GM18907 (cell line): ENCODE data around the gene WNT3A.

ENCODE experiments used
- ATAC-seq: cut with Tn5 transposase; IDR thresholded peaks from one replicate; pipeline ENCODE4 v1.9.1; 2021; ENCODE audit warnings: mild to moderate bottlenecking, moderate library complexity; ENCODE audit not compliant: unreplicated experiment

WNT3A gene

DNA sequence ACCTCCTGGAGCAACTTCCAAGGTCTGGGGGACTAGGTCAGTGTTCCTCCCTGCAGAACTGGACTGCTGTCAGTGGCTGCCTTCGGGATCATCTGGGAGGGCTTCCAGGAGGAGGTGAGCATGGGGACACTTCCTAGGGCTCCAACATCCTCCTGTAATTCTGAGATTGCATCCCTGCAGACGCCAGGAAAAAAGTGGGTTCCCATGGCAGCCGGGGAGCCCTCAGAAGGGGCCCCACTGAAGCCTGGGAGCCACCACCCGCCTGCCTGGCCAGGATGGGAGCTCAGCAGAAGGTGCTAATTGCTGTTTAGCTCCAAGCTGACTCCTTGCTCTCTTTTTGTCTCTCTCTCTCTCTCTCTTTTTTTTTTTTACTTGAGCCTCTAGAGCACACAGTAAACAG, 59.6 kb downstream of the WNT3A start:
- ATAC-seq = no peak

DNA sequence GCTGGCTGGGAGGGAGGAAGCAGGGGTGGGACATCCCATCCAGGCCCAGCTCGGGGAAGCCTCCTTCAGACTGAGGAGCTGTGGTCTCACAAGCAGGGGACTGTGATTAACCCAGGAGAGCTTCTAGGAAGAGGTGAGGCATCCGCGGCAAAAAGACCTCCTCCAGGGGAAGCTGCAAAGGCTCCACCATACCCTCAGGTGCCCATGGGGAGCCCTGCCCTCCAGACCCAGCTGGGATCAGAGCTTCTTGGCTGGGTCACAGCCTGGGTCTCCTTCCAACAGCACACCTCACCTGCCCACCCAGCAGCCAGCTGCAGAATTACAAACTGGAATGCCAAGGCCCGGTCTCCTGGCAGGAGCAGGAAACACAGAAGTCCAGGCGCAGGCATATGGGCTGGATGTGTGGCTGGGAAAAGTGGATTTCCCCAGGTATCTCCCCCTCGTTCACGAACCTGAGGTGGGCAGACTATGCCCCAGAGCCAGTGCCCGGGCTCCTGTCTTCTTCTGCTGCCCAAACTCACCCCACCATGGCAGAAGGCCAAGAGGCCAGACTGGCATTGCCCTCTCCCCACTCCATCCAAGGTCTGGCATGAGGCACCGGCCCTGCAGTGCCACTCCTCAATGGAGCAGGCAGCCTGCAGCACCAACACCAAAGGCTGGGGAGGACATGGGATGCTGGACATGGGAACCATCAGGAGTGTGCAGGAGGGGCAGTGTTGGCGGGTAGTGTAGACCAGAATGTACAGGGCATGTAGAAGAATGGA, 60.3 kb downstream of the WNT3A start:
- no peak for ATAC-seq

DNA sequence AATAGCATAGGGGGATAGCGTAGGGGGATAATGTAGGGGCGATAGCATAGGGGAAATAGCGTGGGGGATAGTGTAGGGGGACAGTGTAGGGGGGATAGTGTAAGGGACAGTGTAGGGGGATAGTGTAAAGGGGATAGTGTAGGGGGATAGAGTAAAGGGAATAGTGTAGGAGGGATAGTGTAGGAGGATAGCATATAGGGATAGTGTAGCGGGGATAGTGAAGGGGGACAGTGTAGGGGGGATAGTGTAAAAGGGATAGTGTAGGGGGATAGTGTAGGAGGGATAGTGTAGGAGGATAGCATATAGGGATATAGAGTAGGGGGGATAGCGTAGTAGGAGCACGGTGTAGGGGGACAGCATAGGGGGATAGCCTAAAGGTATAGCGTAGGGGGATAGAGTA, 61.6 kb downstream of the WNT3A start:
- no peak for ATAC-seq

DNA sequence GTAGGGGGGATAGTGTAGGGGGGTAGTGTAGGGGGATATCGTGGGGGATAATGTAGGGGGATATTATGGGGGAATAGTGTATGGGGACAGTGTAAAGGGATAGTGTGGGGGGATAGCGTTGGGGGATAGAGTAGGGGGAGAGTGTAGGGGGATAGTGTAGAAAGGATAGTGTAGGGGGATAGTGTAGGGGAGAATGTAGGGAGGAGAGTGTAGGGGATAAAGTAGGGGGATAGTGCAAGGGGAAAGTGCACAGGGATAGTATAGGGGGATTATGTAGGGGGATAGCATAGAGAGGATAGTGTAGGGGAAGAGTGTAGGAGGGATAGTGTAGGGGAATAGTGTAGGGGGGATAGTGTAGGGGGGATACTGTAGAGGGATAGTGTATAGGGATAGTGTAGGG, 63.4 kb downstream of the WNT3A start:
- ATAC-seq = no peak

DNA sequence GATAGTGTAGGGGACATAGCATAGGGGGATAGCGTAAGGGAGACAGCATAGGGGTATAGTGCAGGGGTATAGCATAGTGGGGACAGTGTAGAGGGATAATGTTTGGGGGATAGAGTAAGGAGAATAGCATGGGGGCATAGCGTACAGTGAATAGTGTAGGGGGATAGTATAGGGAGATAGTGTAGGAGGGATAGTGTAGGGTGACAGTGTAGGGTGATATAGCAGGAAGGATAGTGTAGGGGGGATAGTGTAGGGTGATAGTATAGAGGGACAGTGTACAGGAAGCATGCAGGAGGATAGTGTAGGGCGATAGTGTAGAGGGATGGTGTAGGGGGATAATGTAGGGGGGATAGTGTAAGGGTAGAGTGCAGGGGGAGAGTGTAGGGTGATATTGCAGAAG, 64.1 kb downstream of the WNT3A start:
- ATAC-seq = no peak

DNA sequence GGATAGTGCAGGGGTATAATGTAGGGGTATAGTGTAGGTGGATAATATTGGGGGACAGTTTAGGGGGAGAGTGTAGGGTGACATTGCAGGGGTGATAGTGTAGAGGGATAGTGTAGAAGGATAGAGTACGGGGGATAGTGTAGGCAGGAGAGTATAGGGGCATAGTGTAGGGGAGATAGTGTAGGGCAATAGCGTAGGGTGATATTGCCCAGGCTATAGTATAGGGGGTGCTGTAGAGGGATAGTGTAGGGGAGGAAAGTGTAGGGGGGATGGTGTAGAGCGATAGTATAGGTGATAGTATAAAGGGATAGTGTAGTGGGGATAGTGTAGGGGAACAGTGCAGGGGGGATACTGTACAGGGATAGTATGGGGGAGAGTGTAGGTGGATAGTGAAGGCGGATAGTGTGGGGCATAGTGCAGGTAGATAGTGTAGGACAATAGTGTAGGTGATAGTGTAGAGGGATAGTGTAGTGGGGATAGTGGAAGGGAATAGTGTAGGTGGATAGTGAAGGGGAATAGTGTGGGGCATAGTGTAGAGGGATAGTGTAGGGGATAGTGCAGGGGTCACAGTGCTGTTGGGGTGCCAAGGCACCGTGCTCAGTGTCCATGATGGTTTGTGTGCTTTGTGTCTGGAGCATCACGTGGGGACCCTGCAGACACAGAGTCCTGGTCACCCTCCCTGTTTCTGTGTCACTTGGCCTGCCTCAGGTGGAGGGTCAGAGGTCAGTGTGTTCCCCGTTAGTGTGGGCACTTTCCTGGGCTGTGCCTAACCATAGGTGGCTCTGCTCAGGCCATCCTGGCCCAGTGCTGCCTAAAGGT, 65.2 kb downstream of the WNT3A start:
- no peak for ATAC-seq

DNA sequence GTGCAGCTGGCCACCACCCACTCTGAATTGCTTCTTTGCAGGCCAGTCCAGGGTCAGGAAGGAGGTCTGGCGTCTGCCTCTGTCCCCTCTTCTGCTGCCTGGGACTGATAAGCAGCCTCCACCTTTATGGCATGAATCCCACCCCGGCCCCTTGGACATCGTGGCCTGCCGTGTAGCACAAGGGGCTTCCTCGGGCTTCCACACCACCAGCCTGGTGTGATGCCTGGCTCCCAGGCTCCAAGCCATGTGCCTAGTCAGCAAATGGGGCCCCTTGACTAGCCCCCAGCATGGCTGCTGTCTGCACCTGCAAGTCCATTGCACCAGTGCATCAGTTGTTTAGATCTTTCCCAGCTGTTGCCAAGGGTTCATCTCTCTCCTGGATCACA, 65.9 kb downstream of the WNT3A start:
- no peak for ATAC-seq

DNA sequence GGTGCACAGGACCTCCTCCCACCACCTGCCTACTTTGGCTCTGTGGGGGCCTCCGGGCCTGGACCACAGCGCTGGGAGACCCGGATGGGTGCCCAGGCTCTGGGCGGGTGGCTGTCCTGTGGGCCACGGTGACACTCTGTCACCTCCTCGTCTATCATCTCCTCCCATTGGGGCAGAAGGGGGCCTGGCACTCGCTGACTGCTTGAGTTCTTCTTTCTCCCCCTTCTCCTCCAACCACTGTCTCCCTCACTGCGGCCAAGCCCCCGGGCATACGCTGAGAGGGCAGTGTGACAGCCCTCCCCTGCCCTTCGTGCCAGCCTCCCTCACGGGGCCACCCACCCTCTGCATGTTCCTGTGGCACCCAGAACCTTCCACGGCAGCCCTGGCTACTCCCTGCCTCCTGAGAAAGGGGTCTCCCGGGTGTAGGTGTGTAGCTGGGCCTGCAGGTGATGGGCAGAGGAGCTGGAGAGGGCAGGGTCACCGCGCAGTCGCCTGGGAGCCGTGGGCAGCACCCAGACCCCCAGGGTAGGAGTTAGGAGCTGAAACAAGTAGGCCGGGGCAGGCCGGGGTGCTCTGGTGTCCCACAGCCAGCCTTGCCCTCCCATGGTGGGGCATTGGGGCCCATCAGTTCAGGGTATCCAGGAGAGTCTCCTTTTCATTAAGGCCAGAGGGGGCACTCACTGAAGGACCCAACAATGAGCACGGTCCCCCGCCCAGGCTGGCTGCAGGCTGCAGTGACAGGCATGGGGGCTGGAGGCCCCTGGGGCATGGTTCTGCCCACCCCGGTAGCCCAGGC, 66.5 kb downstream of the WNT3A start:
- ATAC-seq = no peak

DNA sequence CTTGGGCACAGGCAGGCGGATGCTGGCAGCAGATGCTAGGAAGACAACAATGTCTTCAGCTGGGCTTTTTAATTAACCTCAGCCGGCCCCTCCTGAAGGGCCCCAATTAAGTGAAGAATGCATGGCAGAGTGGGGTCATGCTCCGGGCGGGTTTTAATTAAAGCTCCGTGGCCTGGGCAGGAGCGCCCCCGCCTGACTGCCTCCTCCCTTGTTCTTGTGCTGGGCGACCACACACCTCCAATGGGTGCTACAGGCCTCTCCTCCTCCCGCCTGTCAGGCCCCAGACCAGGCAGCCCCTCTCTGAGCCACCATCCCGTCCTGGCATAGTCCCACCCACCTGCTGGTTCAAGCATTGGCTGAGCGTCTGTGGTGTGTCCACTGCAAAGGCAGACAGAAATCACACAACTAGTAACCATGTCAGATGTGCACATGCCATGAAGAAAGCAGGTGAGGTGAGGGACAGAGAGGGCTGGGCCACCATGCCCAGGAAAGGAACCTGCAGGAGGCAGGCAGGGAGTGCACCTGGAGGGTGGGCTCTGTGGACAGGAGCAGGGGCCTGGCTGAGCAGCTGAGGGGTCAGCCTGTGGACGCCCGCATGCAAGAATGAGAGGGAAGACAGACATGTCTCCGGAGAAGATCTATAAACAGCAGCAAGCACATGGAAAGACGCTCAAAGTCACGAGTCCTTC, 67.2 kb downstream of the WNT3A start:
- no peak for ATAC-seq

DNA sequence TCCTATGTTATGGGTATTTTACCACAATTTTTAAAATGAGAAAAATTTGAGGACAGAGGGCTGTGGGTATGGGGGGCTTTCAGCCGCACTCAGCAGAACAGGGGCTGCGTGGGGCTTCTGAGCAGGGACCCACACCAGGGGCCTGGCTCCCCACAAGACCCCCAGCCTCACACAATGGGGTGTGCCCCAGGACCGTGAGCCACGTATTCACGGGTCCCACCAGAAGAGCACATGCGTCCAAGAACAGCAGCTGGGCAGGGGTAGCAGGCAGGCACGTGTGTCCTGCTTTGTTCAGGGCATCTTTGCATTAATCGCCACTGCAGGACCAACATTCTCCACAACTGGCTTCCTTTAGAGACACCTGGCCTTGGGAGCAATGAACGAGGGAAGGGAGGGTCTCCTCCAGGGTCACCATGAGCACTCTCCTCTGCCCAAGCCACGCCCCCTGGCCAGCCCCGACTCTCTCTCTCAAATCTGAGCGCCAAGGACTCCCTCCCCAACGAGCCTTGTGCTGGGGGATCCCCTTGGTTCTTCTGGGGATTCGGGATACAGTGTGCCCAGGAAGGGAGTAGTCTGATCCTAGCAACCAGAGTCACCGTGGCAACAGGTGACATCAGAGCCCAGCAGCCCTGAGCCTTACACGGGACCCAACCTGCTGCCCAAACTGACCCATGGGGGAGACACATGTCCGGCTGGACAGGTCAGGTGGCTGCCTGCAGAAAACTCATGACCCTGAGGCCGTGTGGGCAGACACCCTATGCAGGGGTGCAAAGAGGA, 68.3 kb downstream of the WNT3A start:
- ATAC-seq = no peak

DNA sequence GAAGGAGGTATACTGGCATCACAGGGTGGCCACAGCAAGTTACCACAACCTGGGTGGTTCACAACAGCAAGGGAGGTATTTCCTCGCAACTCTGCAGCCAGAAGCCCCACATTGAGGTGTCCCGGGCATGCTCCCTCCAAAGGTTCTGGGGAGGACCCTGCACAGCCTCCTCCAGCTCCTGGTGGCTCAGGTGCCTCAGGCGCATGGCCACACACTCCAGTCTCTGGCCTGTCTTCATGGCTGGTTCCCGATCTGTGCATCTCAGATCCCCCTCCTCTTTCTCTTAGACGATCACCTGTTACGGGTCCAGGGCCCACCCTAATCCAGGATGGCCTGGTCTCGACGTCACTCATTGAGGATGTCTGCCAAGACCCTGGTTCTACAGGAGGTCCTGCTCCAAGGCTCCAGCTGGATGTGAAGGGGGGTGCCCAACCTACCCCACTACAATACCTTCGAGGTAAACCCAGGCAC, 69.0 kb downstream of the WNT3A start:
- no peak for ATAC-seq

DNA sequence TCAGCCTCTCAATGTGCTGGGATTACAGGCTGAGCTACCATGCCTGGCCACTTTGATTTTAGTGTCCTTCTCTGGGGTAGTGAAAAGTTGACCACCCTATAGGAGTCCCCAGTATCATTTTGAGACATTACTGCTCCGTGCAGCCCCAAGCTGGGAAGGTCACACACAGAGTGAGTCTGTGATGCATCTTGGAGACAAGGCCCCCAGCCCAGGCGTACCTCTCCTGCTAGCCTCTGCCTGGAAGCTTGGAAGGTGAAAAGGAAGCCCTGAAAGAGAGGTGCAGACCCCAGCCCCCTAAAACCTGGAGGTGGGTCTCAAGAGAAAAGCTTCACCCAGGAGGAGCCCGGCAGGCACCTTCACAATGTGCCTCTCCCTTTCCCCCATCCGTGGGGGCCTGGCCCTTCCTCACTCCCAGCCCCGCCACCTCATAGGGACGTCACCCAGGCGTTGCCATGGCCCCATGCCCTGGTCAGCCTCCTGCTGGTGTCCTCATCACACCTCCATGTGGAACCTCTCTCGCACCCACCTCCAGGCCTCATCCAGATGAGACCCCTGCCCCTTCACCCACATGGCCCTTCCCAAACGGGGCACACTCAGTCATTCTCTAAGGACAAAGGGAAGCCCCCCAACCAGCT, 70.1 kb downstream of the WNT3A start:
- no peak for ATAC-seq

DNA sequence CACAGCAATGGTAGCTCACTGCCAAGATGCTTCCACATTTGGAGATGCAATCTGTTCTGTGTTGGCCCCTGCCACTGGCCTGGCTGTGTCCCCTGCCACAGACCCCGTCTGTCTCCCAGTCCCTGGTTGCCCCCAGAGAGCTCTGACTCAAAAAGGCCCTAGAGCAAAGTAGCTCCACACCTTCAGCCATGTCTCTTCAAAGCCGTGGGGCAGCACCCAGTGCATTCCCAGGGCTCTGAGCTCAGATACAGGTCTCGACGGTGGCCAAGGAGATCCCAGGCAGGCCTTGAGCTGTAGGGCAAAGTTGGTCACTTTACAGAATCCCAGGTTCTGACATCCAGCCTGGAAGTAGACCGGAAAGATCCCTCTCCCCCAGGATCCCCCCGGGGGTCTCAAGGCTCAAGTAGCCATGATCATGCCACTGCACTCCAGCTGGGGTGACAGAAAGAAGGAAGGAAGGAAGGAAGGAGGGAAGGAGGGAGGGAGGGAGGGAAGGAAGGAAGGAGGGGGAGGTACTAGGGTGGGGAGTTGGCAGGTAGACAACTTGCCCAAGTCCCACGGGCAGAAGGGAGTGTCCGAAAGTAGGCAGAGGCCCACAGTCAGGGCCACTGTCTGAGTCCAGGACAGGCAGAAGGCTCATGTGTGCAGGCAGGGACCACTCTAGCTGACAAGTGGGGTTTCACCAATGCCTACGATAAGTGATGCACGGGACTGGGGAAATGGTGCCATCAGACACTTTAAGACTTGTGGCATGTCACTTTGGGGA, 71.0 kb downstream of the WNT3A start:
- no peak for ATAC-seq

DNA sequence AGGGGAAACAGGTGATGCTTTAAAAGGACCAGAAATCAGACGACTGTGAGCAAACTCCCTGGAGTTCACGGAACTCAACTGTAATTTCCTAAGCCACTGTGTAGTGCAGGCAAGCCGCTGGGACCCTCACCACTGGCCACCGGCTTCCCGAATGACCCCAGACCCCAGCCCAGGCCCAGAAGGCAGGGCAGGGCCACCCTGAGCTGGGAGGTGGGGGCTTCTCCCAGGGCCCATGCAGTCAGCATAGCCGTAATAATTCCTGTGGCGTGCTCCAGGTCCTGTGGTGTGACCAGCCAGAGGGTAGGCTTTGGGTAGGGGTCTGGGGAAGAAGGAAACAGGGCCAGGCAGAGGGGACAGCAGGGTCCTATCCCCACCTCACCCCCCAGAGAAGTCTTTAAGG, 72.2 kb downstream of the WNT3A start:
- no peak for ATAC-seq

DNA sequence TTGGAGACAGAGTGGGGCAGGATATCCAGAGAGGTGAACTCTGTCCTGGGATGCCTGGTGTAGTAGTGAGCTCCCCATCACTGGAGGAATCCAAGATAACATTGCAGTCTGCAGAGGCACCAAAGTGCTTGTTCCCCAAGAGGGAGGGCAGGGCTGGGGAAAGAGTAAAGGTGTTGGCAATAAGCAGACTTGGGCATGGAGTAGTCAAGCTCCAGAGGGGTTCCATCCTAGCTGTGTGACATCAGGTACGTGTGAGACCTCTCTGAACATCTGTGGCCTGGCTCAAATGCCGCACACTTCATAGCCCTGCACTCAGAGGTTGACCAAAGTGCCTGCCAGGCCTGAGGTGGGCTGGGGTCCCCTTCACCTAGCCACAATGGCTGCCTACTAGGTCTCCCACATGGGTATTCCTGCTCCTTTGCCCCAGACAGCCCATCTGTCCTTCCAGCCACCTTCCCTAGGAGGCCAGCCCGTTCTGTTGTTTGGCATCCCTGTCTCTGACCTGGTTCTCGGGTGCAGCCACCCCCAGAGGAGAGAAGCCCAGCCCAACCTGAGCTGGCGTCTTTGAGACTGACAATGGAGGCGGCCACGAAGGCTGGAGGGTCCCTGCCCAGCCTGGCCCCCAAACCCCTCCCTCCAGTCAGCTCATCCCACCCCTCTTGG, 72.9 kb downstream of the WNT3A start:
- ATAC-seq = no peak

DNA sequence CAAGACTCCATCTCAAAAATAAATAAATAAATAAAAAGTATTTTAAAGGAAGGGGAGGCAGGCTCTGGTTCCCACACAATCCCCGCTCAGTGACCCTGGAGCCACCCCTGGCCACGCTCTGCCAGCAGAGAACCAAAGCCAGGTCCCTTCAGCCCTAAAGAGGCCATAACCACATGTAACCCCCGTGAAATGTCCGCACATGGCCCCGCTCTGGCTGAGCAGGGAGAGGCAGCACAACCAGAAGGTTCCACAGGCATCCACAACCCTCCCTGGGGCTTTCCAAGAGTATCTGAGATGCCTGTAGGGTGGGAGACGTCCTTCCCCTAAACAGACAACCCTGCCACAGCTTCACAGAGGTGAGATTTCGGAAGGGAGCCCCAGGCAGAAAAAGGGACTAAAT, 74.3 kb downstream of the WNT3A start:
- ATAC-seq = no peak

DNA sequence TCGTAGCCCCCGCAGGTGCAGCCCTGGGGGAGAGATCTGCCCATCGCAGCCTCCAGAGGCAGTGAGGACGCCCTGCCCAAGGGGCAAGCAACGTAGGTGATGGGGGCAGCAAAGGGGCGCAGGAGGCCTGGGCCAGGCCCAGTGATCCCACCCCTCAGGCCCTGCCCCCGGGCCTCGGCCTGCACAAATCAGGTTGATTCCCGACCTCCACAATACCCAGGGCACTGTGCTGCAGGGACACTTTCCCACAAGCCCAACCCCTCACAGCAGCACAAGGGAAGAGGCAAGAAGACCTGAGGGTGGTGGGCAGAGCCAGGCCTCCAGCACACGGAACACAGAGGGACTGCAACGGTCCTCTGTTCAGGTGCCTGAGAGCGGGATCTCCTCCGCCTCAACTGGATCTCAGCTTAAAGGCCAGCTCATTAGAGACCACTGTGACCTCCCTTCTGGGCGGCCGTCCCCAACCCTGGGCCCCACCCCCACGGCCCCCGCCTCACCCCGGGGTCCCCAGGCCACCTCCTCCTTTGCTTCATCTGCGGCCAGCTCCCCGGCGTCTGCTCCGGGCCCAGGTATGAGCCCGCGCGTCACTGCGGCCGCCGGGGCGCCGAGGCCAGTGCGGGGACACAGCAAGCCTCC, 74.9 kb downstream of the WNT3A start:
- peak; percentile 9 for ATAC-seq
